ENCODE results near the gene BAZ1B. TPM values are rescaled to one million over a fixed set of nuclear protein-coding genes. Genes with fewer than 3 reads are reported as not detected.
"Not testable (repeated sequence)": the region's sequence is repeated elsewhere in the genome, so short reads cannot be mapped to it uniquely, and the experiment has no call there.

BAZ1B gene
- total RNA-seq, 1 donor from 2014 or later = 85.8 TPM

DNA sequence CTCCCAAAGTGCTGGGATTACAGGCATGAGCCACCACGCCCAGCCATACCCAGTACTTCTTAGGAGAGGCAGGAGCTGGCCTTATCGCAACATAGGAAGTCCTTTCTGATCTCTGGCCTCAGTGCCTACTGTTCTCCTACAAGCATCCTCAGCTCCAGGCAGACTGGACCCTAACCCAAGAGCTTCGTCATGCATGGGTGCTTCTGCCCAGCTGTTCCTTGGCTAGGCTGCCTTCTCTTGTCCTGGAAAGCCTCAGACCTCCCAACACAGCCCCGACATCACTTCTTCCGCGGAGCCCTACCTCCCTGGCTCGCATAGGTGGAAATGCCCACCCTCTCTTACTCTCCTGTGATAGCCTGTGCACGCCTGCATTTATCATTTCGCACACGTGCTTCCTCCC lies 19.6 kb upstream of the BAZ1B start:
- no peak overlapping the region for H3K27ac Mint-ChIP-seq
- peaks cover 2% of the 10 kb centered on the region for H3K27me3 Mint-ChIP-seq (ENCODE audit: insufficient read depth, low read depth)
- no peak overlapping the region for H3K4me3 ChIP-seq
- no peak overlapping the region for H3K9ac ChIP-seq
- no peaks in the 10 kb centered on the region for H3K27me3 ChIP-seq
- no peak overlapping the region for H2AFZ ChIP-seq (replicated peaks)
- H3F3A ChIP-seq (ENCODE audit: low read depth) = peaks cover 5% of the 10 kb centered on the region
- H3K4me3 Mint-ChIP-seq = no peak overlapping the region
- H3K9me3 ChIP-seq (ENCODE audit: low read depth) = no peaks in the 10 kb centered on the region
- peaks cover 32% of the 10 kb centered on the region for H3K36me3 Mint-ChIP-seq
- H3K9me3 Mint-ChIP-seq = no peaks in the 10 kb centered on the region
- H3K27ac ChIP-seq = no peak overlapping the region
- H4K20me1 ChIP-seq (ENCODE audit: low read depth) = no peaks in the 10 kb centered on the region
- H3K79me2 ChIP-seq (ENCODE audit: low read depth) = peaks cover 25% of the 10 kb centered on the region
- H3K36me3 ChIP-seq = peaks cover 5% of the 10 kb centered on the region
- DNase-seq (ENCODE audit: low spot score) = no peak
- peaks cover 2% of the 10 kb centered on the region for H3K4me1 Mint-ChIP-seq
- peaks cover 5% of the 10 kb centered on the region for H3K4me1 ChIP-seq
- H3K4me2 ChIP-seq = no peak overlapping the region
- TF ChIP-seq EZH2 (IDR thresholded peaks at IDR 0.05) (no peak), EZH2phosphoT487 (IDR thresholded peaks at IDR 0.05) (no peak)
- TF ChIP-seq, protein P1, sequence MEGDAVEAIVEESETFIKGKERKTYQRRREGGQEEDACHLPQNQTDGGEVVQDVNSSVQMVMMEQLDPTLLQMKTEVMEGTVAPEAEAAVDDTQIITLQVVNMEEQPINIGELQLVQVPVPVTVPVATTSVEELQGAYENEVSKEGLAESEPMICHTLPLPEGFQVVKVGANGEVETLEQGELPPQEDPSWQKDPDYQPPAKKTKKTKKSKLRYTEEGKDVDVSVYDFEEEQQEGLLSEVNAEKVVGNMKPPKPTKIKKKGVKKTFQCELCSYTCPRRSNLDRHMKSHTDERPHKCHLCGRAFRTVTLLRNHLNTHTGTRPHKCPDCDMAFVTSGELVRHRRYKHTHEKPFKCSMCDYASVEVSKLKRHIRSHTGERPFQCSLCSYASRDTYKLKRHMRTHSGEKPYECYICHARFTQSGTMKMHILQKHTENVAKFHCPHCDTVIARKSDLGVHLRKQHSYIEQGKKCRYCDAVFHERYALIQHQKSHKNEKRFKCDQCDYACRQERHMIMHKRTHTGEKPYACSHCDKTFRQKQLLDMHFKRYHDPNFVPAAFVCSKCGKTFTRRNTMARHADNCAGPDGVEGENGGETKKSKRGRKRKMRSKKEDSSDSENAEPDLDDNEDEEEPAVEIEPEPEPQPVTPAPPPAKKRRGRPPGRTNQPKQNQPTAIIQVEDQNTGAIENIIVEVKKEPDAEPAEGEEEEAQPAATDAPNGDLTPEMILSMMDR (IDR thresholded peaks at IDR 0.05) = no peak

DNA sequence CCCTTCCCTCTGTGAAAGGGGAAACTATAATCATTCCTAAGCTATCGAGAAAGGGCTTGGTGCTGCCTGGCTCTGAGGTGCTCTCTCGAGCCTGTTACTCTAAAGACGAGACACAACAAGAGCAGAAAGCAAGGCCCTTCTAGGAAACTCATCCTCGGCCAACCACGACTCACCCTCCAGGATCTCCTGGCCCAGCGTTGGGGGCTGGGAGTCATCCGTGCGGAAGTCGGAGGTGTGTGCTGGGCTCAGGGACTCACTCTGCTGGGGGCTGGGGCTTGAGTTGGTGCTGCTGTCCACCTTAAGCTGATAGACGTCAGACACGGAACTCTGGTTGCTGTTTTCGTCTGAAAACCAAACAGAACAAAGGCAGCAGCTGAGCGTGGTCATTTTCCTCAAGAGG lies 17.6 kb upstream of the BAZ1B start:
- no peak overlapping the region for H3K27ac Mint-ChIP-seq
- H3K9me3 ChIP-seq (ENCODE audit: low read depth) = no peaks in the 10 kb centered on the region
- H3K27ac ChIP-seq = no peak overlapping the region
- no peak overlapping the region for H3K4me3 ChIP-seq
- no peaks in the 10 kb centered on the region for H3K27me3 Mint-ChIP-seq (ENCODE audit: insufficient read depth, low read depth)
- H3K79me2 ChIP-seq (ENCODE audit: low read depth) = peaks cover 5% of the 10 kb centered on the region
- H2AFZ ChIP-seq (replicated peaks) = no peak overlapping the region
- H3K36me3 ChIP-seq = peaks cover 5% of the 10 kb centered on the region
- no peak for DNase-seq (ENCODE audit: low spot score)
- H3K4me2 ChIP-seq = no peak overlapping the region
- H3K36me3 Mint-ChIP-seq = peaks cover 35% of the 10 kb centered on the region
- no peaks in the 10 kb centered on the region for H3K4me1 ChIP-seq
- H3K27me3 ChIP-seq = no peaks in the 10 kb centered on the region
- TF ChIP-seq EZH2phosphoT487 (IDR thresholded peaks at IDR 0.05) (no peak), EZH2 (IDR thresholded peaks at IDR 0.05) (no peak)
- TF ChIP-seq, protein P1 (IDR thresholded peaks at IDR 0.05) = no peak
- no peak overlapping the region for H3K4me3 Mint-ChIP-seq
- H4K20me1 ChIP-seq (ENCODE audit: low read depth) = no peaks in the 10 kb centered on the region
- H3K9ac ChIP-seq = no peak overlapping the region
- no peaks in the 10 kb centered on the region for H3K9me3 Mint-ChIP-seq
- H3F3A ChIP-seq (ENCODE audit: low read depth) = no peaks in the 10 kb centered on the region
- no peaks in the 10 kb centered on the region for H3K4me1 Mint-ChIP-seq

DNA sequence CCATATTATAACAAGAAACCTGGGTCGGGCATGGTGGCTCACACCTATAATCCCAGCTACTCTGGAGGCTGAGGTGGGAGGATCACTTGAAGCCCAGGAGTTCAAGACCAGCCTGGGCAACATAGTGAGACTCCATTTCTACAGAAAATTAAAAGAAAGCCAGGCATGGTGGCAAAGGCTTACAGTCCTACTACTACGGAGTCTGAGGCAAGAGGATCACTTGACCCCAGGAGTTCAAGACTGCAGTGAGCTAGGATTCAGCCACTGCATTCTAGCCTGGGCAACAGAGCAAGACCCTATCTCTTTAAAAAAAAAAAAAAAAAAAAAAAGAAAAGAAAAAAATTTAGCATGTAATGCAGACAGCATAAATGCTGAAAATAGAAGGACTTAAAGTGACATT lies 16.4 kb upstream of the BAZ1B start:
- H3K4me3 ChIP-seq; H2AFZ ChIP-seq (replicated peaks); H3K4me3 Mint-ChIP-seq; H3K27ac ChIP-seq; H3K4me2 ChIP-seq; H3K27me3 Mint-ChIP-seq (ENCODE audit: insufficient read depth, low read depth); H3K9me3 Mint-ChIP-seq; H3K9me3 ChIP-seq (ENCODE audit: low read depth); H3K4me1 Mint-ChIP-seq; DNase-seq (ENCODE audit: low spot score); H3K4me1 ChIP-seq; H3F3A ChIP-seq (ENCODE audit: low read depth); H3K9ac ChIP-seq; H3K79me2 ChIP-seq (ENCODE audit: low read depth); H4K20me1 ChIP-seq (ENCODE audit: low read depth); H3K36me3 ChIP-seq; H3K27me3 ChIP-seq; H3K27ac Mint-ChIP-seq: not testable (repeated sequence)
- H3K36me3 Mint-ChIP-seq = peaks cover 32% of the 10 kb centered on the region

DNA sequence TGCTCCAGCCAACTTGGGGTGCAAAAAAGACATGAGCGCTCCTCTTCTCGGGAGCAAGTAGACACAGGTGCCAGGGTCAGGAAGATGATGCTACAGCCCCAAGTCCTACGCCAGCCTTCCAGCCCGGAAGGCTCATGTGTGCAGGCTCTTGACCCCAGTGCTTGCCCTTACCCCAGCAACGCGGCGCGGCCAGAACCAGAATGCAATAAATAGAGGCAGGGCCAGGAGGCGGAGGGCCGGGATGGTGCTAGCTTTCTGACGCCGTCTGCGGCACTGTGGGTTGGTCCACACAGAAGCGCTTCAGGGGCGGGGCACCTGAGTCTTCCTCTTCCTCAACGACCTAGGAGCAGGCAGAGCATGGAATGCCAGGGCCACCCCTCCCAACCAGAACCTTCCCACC lies 15.0 kb upstream of the BAZ1B start:
- Histone ChIP-seq H3K27me3 (no peaks in the 10 kb centered on the region), H3K4me3 (no peak overlapping the region), H3K27ac (no peak overlapping the region), H4K20me1 (ENCODE audit: low read depth) (no peaks in the 10 kb centered on the region), H2AFZ (replicated peaks) (no peak overlapping the region), H3K36me3 (peaks cover 5% of the 10 kb centered on the region), H3K9me3 (ENCODE audit: low read depth) (no peaks in the 10 kb centered on the region), H3K79me2 (ENCODE audit: low read depth) (no peaks in the 10 kb centered on the region), H3K9ac (no peak overlapping the region), H3F3A (ENCODE audit: low read depth) (no peaks in the 10 kb centered on the region), H3K4me2 (no peak overlapping the region), H3K4me1 (no peaks in the 10 kb centered on the region)
- H3K4me3 Mint-ChIP-seq = no peak overlapping the region
- TF ChIP-seq EZH2 (IDR thresholded peaks at IDR 0.05) (no peak), EZH2phosphoT487 (IDR thresholded peaks at IDR 0.05) (no peak)
- TF ChIP-seq, protein P1 (IDR thresholded peaks at IDR 0.05) = no peak
- no peaks in the 10 kb centered on the region for H3K4me1 Mint-ChIP-seq
- no peaks in the 10 kb centered on the region for H3K9me3 Mint-ChIP-seq
- no peak for DNase-seq (ENCODE audit: low spot score)
- H3K27me3 Mint-ChIP-seq (ENCODE audit: insufficient read depth, low read depth) = peaks cover 2% of the 10 kb centered on the region
- H3K36me3 Mint-ChIP-seq = peaks cover 28% of the 10 kb centered on the region
- no peak overlapping the region for H3K27ac Mint-ChIP-seq

All from neural progenitor cell (in vitro differentiated cells).